MV-4-11 (cell line): ENCODE data around the gene ZNF350.
"Not testable (repeated sequence)": the region's sequence is repeated elsewhere in the genome, so short reads cannot be mapped to it uniquely, and the experiment has no call there.

Experiments used
- DNase-seq: peaks from one replicate; lab custom pipeline; 2025; lab: John Stamatoyannopoulos, UW

ZNF350 gene

GRCh38 chr19:51971624-51972023 is 15.0 kb downstream of the ZNF350 start:
- DNase-seq = no peak

GRCh38 chr19:51970718-51971117 is 15.9 kb downstream of the ZNF350 start:
- DNase-seq = no peak

- no peak for DNase-seq
Observed at GRCh38 chr19:51965583-51965982, 21.1 kb downstream of the ZNF350 start.

GRCh38 chr19:51960621-51961233 is 25.9 kb downstream of the ZNF350 start:
- DNase-seq = peak; percentile 62

GRCh38 chr19:51959791-51960190 is 26.8 kb downstream of the ZNF350 start:
- DNase-seq = no peak

- DNase-seq = not testable (repeated sequence)
Observed at GRCh38 chr19:51957846-51958245, 28.8 kb downstream of the ZNF350 start.

- DNase-seq = no peak
Observed at GRCh38 chr19:51948975-51949374, 37.7 kb downstream of the ZNF350 start.

GRCh38 chr19:51946602-51947001 is 40.0 kb downstream of the ZNF350 start:
- DNase-seq = no peak

- no peak for DNase-seq
Observed at GRCh38 chr19:51944798-51945552, 41.7 kb downstream of the ZNF350 start.

GRCh38 chr19:51938936-51939335 is 47.7 kb downstream of the ZNF350 start:
- DNase-seq = no peak

- DNase-seq = no peak
Observed at GRCh38 chr19:51931921-51932320, 54.7 kb downstream of the ZNF350 start.

- DNase-seq = no peak
Observed at GRCh38 chr19:51927859-51928258, 58.8 kb downstream of the ZNF350 start.

- DNase-seq = peak; percentile 96
Observed at GRCh38 chr19:51926784-51927741, 59.6 kb downstream of the ZNF350 start, which contains the start of gene ZNF613. Gene ZNF613 (plus strand): TSS chr19:51927472. CDS start chr19:51936221, 8,749 bp downstream.

- DNase-seq = no peak
Observed at GRCh38 chr19:51926426-51926783, 60.2 kb downstream of the ZNF350 start.

GRCh38 chr19:51921949-51922348 is 64.7 kb downstream of the ZNF350 start:
- no peak for DNase-seq

GRCh38 chr19:51919606-51920005 is 67.0 kb downstream of the ZNF350 start:
- no peak for DNase-seq

- DNase-seq = peak; percentile 71
Observed at GRCh38 chr19:51916167-51916566, 70.5 kb downstream of the ZNF350 start.

GRCh38 chr19:51915324-51915867 is 71.2 kb downstream of the ZNF350 start:
- DNase-seq = no peak
